H1 (cell line): ENCODE data around the gene KCNS3. TPM values are rescaled to one million over a fixed set of nuclear protein-coding genes. Genes with fewer than 3 reads are reported as not detected.

ENCODE experiments used
- CTCF ChIA-PET: fragments of 300-600 bp; sonication (Branson Sonifier 250); formaldehyde crosslinking; loops from one replicate; lab custom pipeline; 2021; ENCODE audit not compliant: partially characterized antibody; lab: Charles Lee
- POLR2A ChIA-PET: fragments of 300-600 bp; sonication (Branson Sonifier 250); formaldehyde crosslinking; loops from one replicate; lab custom pipeline; 2021; ENCODE audit warnings: inconsistent platforms; ENCODE audit not compliant: partially characterized antibody; lab: Charles Lee
- DNase-seq, 2 experiments: peaks; one replicate each; pipeline versions ENCODE4 v3.0.0 to v3.0.0-alpha.2; 2010 to 2022; ENCODE audit warnings: low spot score in 2 of 2, low read depth in 1 of 2, mixed read lengths in 1 of 2
- FAIRE-seq: peaks from 2 replicates; lab custom pipeline; 2011; peaks lifted over from hg19 to GRCh38; lab: Jason Lieb, UNC
- H2AFZ ChIP-seq: 2 replicates; pipeline ENCODE4 v1.8.1; 2012; ENCODE audit warnings: low read length, inconsistent platforms
- H2AK5ac ChIP-seq: 2 replicates; pipeline ENCODE4 v1.6.1; 2013; ENCODE audit warnings: low read depth, low read length
- H2BK120ac ChIP-seq: replicated peaks from 2 replicates; pipeline ENCODE3; 2013; ENCODE audit warnings: low read depth, low read length, inconsistent platforms
- H2BK12ac ChIP-seq: 2 replicates; pipeline ENCODE4 v1.6.1; 2013; ENCODE audit warnings: low read depth, low read length
- H2BK15ac ChIP-seq: 2 replicates; pipeline ENCODE4 v1.6.1; 2013; ENCODE audit warnings: low read length
- H2BK20ac ChIP-seq: 2 replicates; pipeline ENCODE4 v1.6.1; 2013; ENCODE audit warnings: low read length
- H2BK5ac ChIP-seq: 2 replicates; pipeline ENCODE4 v1.6.1; 2013; ENCODE audit warnings: low read depth, low read length
- H3K14ac ChIP-seq: 2 replicates; pipeline ENCODE4 v1.6.1; 2013; ENCODE audit warnings: inconsistent platforms; ENCODE audit not compliant: insufficient read length
- H3K18ac ChIP-seq: 2 replicates; pipeline ENCODE4 v1.6.1; 2013; ENCODE audit warnings: low read length; ENCODE audit errors: extremely low read depth
- H3K23ac ChIP-seq: 2 replicates; pipeline ENCODE4 v1.6.1; 2013; ENCODE audit warnings: inconsistent platforms; ENCODE audit not compliant: insufficient read length
- H3K23me2 ChIP-seq: 2 replicates; pipeline ENCODE4 v1.6.1; 2013; ENCODE audit warnings: low read depth, low read length
- H3K27ac ChIP-seq: 2 replicates; pipeline ENCODE4 v1.6.1; 2011; ENCODE audit warnings: low read depth, low read length, inconsistent platforms
- H3K27me3 ChIP-seq, 4 experiments: replicated peaks in 1 of 4; 1 replicate in 1 of 4; 2 replicates in 3 of 4; pipeline versions ENCODE4 v1.6.1 to v1.8.1; 2011 to 2013; ENCODE audit warnings: low read length in 3 of 4, mild to moderate bottlenecking in 3 of 4, inconsistent platforms in 2 of 4, mixed read lengths in 2 of 4, moderate library complexity in 1 of 4; ENCODE audit not compliant: control insufficient read depth in 3 of 4, insufficient read depth in 3 of 4; ENCODE audit errors: extremely low read depth in 1 of 4
- H3K36me3 ChIP-seq, 4 experiments: 2 replicates each; pipeline versions ENCODE4 v1.6.1 to v1.8.1; 2011 to 2013; ENCODE audit warnings: mild to moderate bottlenecking in 4 of 4, low read length in 3 of 4, moderate library complexity in 2 of 4, control low read depth in 1 of 4, inconsistent platforms in 1 of 4; ENCODE audit not compliant: insufficient read depth in 4 of 4, control insufficient read depth in 2 of 4
- H3K4ac ChIP-seq: replicated peaks from 2 replicates; pipeline ENCODE3; 2013; ENCODE audit warnings: low read length, low read depth, mixed read lengths, inconsistent platforms; ENCODE audit not compliant: insufficient read length
- H3K4me1 ChIP-seq, 4 experiments: replicated peaks in 1 of 4; 1 replicate in 1 of 4; 2 replicates in 3 of 4; pipeline versions ENCODE4 v1.6.1 to v1.8.1; 2011 to 2013; ENCODE audit warnings: low read length in 3 of 4, inconsistent platforms in 2 of 4, mixed read lengths in 1 of 4; ENCODE audit not compliant: insufficient read depth in 4 of 4, control insufficient read depth in 3 of 4
- H3K4me2 ChIP-seq, 2 experiments: 2 replicates each; pipeline versions ENCODE4 v1.6.1 to v1.8.1; 2011 to 2013; ENCODE audit warnings: low read depth in 2 of 2, low read length in 2 of 2, control low read depth in 1 of 2, inconsistent platforms in 1 of 2, mild to moderate bottlenecking in 1 of 2; ENCODE audit not compliant: insufficient read depth in 1 of 2
- H3K4me3 ChIP-seq, 4 experiments: fragments of 200-600, 300-600 bp in 1 of 4; sonication (generic), shearing (Covaris generic), sonication (Bioruptor Twin) in 1 of 4; 2 replicates each; pipeline versions ENCODE4 v1.5.1 to v1.8.1; 2011 to 2016; ENCODE audit warnings: low read length in 4 of 4, low read depth in 3 of 4, control low read depth in 2 of 4, inconsistent platforms in 2 of 4, mild to moderate bottlenecking in 2 of 4, mixed read lengths in 1 of 4, moderate library complexity in 1 of 4; ENCODE audit not compliant: insufficient read depth in 2 of 4; ENCODE audit errors: extremely low read depth in 1 of 4
- H3K56ac ChIP-seq: replicated peaks from 2 replicates; pipeline ENCODE3; 2013; ENCODE audit warnings: low read depth, mild to moderate bottlenecking, mixed read lengths, low read length, inconsistent platforms; ENCODE audit not compliant: insufficient read length
- H3K79me1 ChIP-seq: 2 replicates; pipeline ENCODE4 v1.6.1; 2013; ENCODE audit warnings: low read depth, low read length, control low read depth
- H3K79me2 ChIP-seq, 2 experiments: 2 replicates each; pipeline versions ENCODE4 v1.6.1 to v1.8.1; 2012 to 2013; ENCODE audit warnings: low read length in 2 of 2, mild to moderate bottlenecking in 2 of 2, inconsistent platforms in 1 of 2; ENCODE audit not compliant: insufficient read depth in 2 of 2, control insufficient read depth in 1 of 2
- H3K9ac ChIP-seq, 4 experiments: replicated peaks in 1 of 4; 1 replicate in 1 of 4; 2 replicates in 3 of 4; pipeline versions ENCODE4 v1.6.1 to v1.8.1; 2011 to 2013; ENCODE audit warnings: low read depth in 3 of 4, low read length in 3 of 4, control low read depth in 2 of 4, mild to moderate bottlenecking in 2 of 4, moderate library complexity in 2 of 4, inconsistent platforms in 1 of 4; ENCODE audit errors: extremely low read depth in 1 of 4
- H3K9me3 ChIP-seq, 2 experiments: 2 replicates each; pipeline versions ENCODE4 v1.6.1 to v1.8.1; 2012 to 2013; ENCODE audit warnings: mild to moderate bottlenecking in 2 of 2, moderate library complexity in 2 of 2, control low read depth in 1 of 2, inconsistent platforms in 1 of 2, low read depth in 1 of 2, low read length in 1 of 2, mixed read lengths in 1 of 2; ENCODE audit not compliant: insufficient read depth in 2 of 2
- H4K20me1 ChIP-seq, 2 experiments: replicated peaks in 1 of 2; 2 replicates each; pipeline versions ENCODE3 to v1.8.1; 2011 to 2013; ENCODE audit warnings: inconsistent platforms in 2 of 2, low read length in 2 of 2, mild to moderate bottlenecking in 1 of 2; ENCODE audit not compliant: insufficient read depth in 2 of 2, control insufficient read depth in 1 of 2
- H4K5ac ChIP-seq: 2 replicates; pipeline ENCODE4 v1.6.1; 2013; ENCODE audit warnings: low read length, low read depth, mixed read lengths, inconsistent platforms; ENCODE audit not compliant: insufficient read length
- H4K8ac ChIP-seq: 2 replicates; pipeline ENCODE4 v1.8.0; 2013; ENCODE audit warnings: mild to moderate bottlenecking, moderate library complexity, low read length, inconsistent platforms; ENCODE audit not compliant: insufficient read depth; ENCODE audit errors: extremely low read depth
- H4K91ac ChIP-seq: replicated peaks from 2 replicates; pipeline ENCODE3; 2013; ENCODE audit warnings: low read length, mixed read lengths, inconsistent platforms; ENCODE audit not compliant: insufficient read length
- CTBP2 ChIP-seq: IDR thresholded peaks from 2 replicates; pipeline ENCODE4 v1.7.0; 2011; ENCODE audit warnings: borderline replicate concordance, mild to moderate bottlenecking, moderate library complexity, mixed read lengths, low read length; ENCODE audit not compliant: insufficient read depth, insufficient read length
- EP300 ChIP-seq, 2 experiments: IDR thresholded peaks; 1 replicate in 1 of 2; 2 replicates in 1 of 2; pipeline ENCODE4 v1.6.1; 2011 to 2012; ENCODE audit warnings: low read depth in 2 of 2, low read length in 2 of 2, mild to moderate bottlenecking in 2 of 2, borderline replicate concordance in 1 of 2, inconsistent platforms in 1 of 2, moderate library complexity in 1 of 2
- KDM4A ChIP-seq: IDR thresholded peaks from one replicate; pipeline ENCODE4 v1.7.1; 2012; ENCODE audit warnings: low read depth, mild to moderate bottlenecking, moderate library complexity, low read length, inconsistent platforms; ENCODE audit not compliant: severe bottlenecking
- MAFK ChIP-seq: IDR thresholded peaks from 2 replicates; pipeline ENCODE4 v1.6.1; 2012; ENCODE audit warnings: low read depth, mild to moderate bottlenecking, improper control_type of control experiment, low read length
- POLR2AphosphoS5 ChIP-seq: IDR thresholded peaks from 2 replicates; pipeline ENCODE4 v1.6.1; 2011; ENCODE audit warnings: low read depth, low read length
- SIN3A ChIP-seq, 2 experiments: IDR thresholded peaks in 1 of 2; conservative IDR thresholded peaks in 1 of 2; 2 replicates each; pipeline ENCODE4 v1.6.1; 2011 to 2012; ENCODE audit warnings: low read length in 2 of 2, improper control_type of control experiment in 1 of 2, low read depth in 1 of 2, mild to moderate bottlenecking in 1 of 2
- WGBS, 2 experiments: shearing (Covaris generic) in 1 of 2; methylation state at CpG; one replicate each; pipeline versions ENCODE4 v1.1.6 to v1.1.7; 2013 to 2015; ENCODE audit warnings: low lambda C conversion rate in 2 of 2, mixed read lengths in 2 of 2, inconsistent platforms in 1 of 2, low coverage in 1 of 2, missing lambda C conversion rate in 1 of 2; ENCODE audit not compliant: insufficient replicate concordance in 2 of 2, insufficient coverage in 1 of 2, insufficient read length in 1 of 2; ENCODE audit errors: extremely low coverage in 1 of 2, missing lambda C conversion rate in 1 of 2; 5-methylcytosine and 5-hydroxymethylcytosine counted together
- polyA plus RNA-seq, 7 experiments: library from polyadenylated mRNA; depleted of rRNA in 3 of 7; stranded (reverse) in 5 of 7; unstranded in 2 of 7; fragments of >200 nt in 5 of 7; fragments of 200-250 nt in 2 of 7; gene quantifications; 1 replicate in 5 of 7; 2 replicates in 1 of 7; 4 replicates in 1 of 7; pipeline versions ENCODE4 v1.2.1 to v1.2.3, GENCODE V29; 2011 to 2013; ENCODE audit warnings: missing spikeins in 2 of 7, mixed read lengths in 2 of 7
- total RNA-seq: library from RNA; stranded (reverse); fragmentation: NEBNext Ultra II Directional; extraction: Animal tissue kit (Norgen Biotek cat#: 25700); gene quantifications from 2 replicates; pipeline ENCODE4 v1.2.1, GENCODE V29; 2021

Gene KCNS3
- total and polyA plus RNA-seq, 2 of the 8 experiments (the other 6 are each of a cell fraction or from before 2014, with no cell fraction given), result 22.7 to 23.0 TPM

GRCh38 chr2:17864676-17865075 lies 13.8 kb upstream of the KCNS3 start:
- Histone ChIP-seq H3K14ac (no peak overlapping the region), H3K27me3 (no peaks in the 10 kb centered on the region), H3K27ac (no peak overlapping the region), H4K8ac (no peak overlapping the region), H3K79me2 (no peaks in the 10 kb centered on the region), H4K91ac (no peak overlapping the region), H3K4me3 (no peak overlapping the region), H2BK15ac (no peak overlapping the region), H4K20me1 (no peaks in the 10 kb centered on the region), H3K18ac (no peak overlapping the region), H2AK5ac (no peak overlapping the region), H3K56ac (no peak overlapping the region), H3K9me3 (no peaks in the 10 kb centered on the region), H2BK20ac (no peak overlapping the region), H3K36me3 (no peaks in the 10 kb centered on the region), H3K4ac (no peak overlapping the region), H3K4me1 (no peaks in the 10 kb centered on the region), H2AFZ (no peak overlapping the region), H2BK120ac (no peak overlapping the region), H3K4me2 (no peak overlapping the region), H3K23me2 (peaks cover 3% of the 10 kb centered on the region; the same call in 1 of the 2 replicates), H3K9ac (no peak overlapping the region), H4K5ac (no peak overlapping the region), H2BK5ac (no peak overlapping the region), H3K79me1 (no peaks in the 10 kb centered on the region), H2BK12ac (no peak overlapping the region), H3K23ac (no peak overlapping the region)
- 87% methylated on average over 1 of the region's 1 CpG; no CpG with 5 or more reads in 1 of the 2 experiments for WGBS, 2 experiments
- CTCF ChIA-PET, result interaction anchor here (0.8 to 2.9 kb wide), 3 partner anchors 7 to 54 kb away, joined by 3 to 15 read pairs (median 10); no protein-coding TSS in a partner anchor
- FAIRE-seq (no peak), DNase-seq (no peak)
- POLR2A ChIA-PET, result no interaction called here
- TF ChIP-seq KDM4A (no peak), EP300 (IDR thresholded peaks at IDR 0.05; ENCODE audit: borderline replicate concordance in 1 of 2, low read depth in 2 of 2, low read length in 2 of 2) (no peak), MAFK (no peak), SIN3A (conservative IDR thresholded peaks at IDR 0.05 in 1 of 2, IDR thresholded peaks at IDR 0.05 in 1 of 2; ENCODE audit: low read depth in 1 of 2, low read length in 2 of 2) (no peak), CTBP2 (no peak), POLR2AphosphoS5 (no peak)
